IPS-20b (cell line): ENCODE measurements around the gene FRMD4A.

Source experiments
- H3K27ac ChIP-seq: one replicate; pipeline ENCODE4 v1.5.1; 2013; ENCODE audit warnings: low read length
- H3K27me3 ChIP-seq: 2 replicates; pipeline ENCODE4 v1.6.1; 2013; ENCODE audit warnings: mild to moderate bottlenecking, low read length, inconsistent platforms; ENCODE audit not compliant: insufficient read depth
- H3K36me3 ChIP-seq: 2 replicates; pipeline ENCODE4 v1.6.1; 2013; ENCODE audit warnings: low read depth, mild to moderate bottlenecking, inconsistent platforms, low read length, moderate library complexity; ENCODE audit not compliant: insufficient read depth
- H3K4me1 ChIP-seq: 2 replicates; pipeline ENCODE4 v1.6.1; 2013; ENCODE audit warnings: mild to moderate bottlenecking, control low read depth, inconsistent platforms, low read length, moderate library complexity; ENCODE audit not compliant: insufficient read depth
- H3K4me3 ChIP-seq: 2 replicates; pipeline ENCODE4 v1.5.1; 2013; ENCODE audit warnings: mild to moderate bottlenecking, low read length, inconsistent platforms
- H3K9ac ChIP-seq: 2 replicates; pipeline ENCODE4 v1.6.1; 2013; ENCODE audit warnings: low read depth, mild to moderate bottlenecking, inconsistent platforms, low read length, moderate library complexity
- H3K9me3 ChIP-seq: 2 replicates; pipeline ENCODE4 v1.6.1; 2013; ENCODE audit warnings: mild to moderate bottlenecking, low read depth, low read length, inconsistent platforms; ENCODE audit not compliant: insufficient read depth

The FRMD4A gene

GRCh38 chr10:14362104-14362503 is 31.4 kb upstream of the FRMD4A start:
- no peaks in the 10 kb centered on the region for H3K4me1 ChIP-seq
- no peak overlapping the region for H3K9ac ChIP-seq
- H3K9me3 ChIP-seq = no peaks in the 10 kb centered on the region
- no peaks in the 10 kb centered on the region for H3K36me3 ChIP-seq
- no peaks in the 10 kb centered on the region for H3K27me3 ChIP-seq
- H3K27ac ChIP-seq = no peak overlapping the region
- H3K4me3 ChIP-seq = no peak overlapping the region

GRCh38 chr10:14360961-14361360 is 30.2 kb upstream of the FRMD4A start:
- Histone ChIP-seq H3K4me3 (no peak overlapping the region), H3K9ac (no peak overlapping the region), H3K27me3 (no peaks in the 10 kb centered on the region), H3K27ac (no peak overlapping the region), H3K9me3 (no peaks in the 10 kb centered on the region), H3K4me1 (no peaks in the 10 kb centered on the region), H3K36me3 (no peaks in the 10 kb centered on the region)

GRCh38 chr10:14360515-14360914 is 29.8 kb upstream of the FRMD4A start:
- Histone ChIP-seq H3K9me3 (no peaks in the 10 kb centered on the region), H3K27me3 (no peaks in the 10 kb centered on the region), H3K9ac (no peak overlapping the region), H3K4me3 (no peak overlapping the region), H3K36me3 (no peaks in the 10 kb centered on the region), H3K27ac (no peak overlapping the region), H3K4me1 (no peaks in the 10 kb centered on the region)

- H3K36me3 ChIP-seq = no peaks in the 10 kb centered on the region
- H3K27me3 ChIP-seq = no peaks in the 10 kb centered on the region
- no peak overlapping the region for H3K4me3 ChIP-seq
- no peaks in the 10 kb centered on the region for H3K4me1 ChIP-seq
- no peaks in the 10 kb centered on the region for H3K9me3 ChIP-seq
- H3K27ac ChIP-seq = no peak overlapping the region
- no peak overlapping the region for H3K9ac ChIP-seq
These were observed 28.3 kb upstream of the FRMD4A start for GRCh38 chr10:14358886-14359573.

GRCh38 chr10:14356921-14357320 is 26.2 kb upstream of the FRMD4A start:
- H3K27ac ChIP-seq = no peak overlapping the region
- no peaks in the 10 kb centered on the region for H3K9me3 ChIP-seq
- H3K9ac ChIP-seq = no peak overlapping the region
- no peaks in the 10 kb centered on the region for H3K36me3 ChIP-seq
- no peaks in the 10 kb centered on the region for H3K4me1 ChIP-seq
- no peak overlapping the region for H3K4me3 ChIP-seq
- no peaks in the 10 kb centered on the region for H3K27me3 ChIP-seq

GRCh38 chr10:14355750-14356149 is 25.0 kb upstream of the FRMD4A start:
- Histone ChIP-seq H3K4me3 (no peak overlapping the region), H3K9me3 (no peaks in the 10 kb centered on the region), H3K4me1 (no peaks in the 10 kb centered on the region), H3K27me3 (no peaks in the 10 kb centered on the region), H3K27ac (no peak overlapping the region), H3K36me3 (no peaks in the 10 kb centered on the region), H3K9ac (no peak overlapping the region)

- H3K9ac ChIP-seq = no peak overlapping the region
- H3K9me3 ChIP-seq = no peaks in the 10 kb centered on the region
- no peaks in the 10 kb centered on the region for H3K36me3 ChIP-seq
- H3K27ac ChIP-seq = no peak overlapping the region
- no peaks in the 10 kb centered on the region for H3K4me1 ChIP-seq
- H3K4me3 ChIP-seq = no peak overlapping the region
- no peaks in the 10 kb centered on the region for H3K27me3 ChIP-seq
These were observed 22.7 kb upstream of the FRMD4A start for GRCh38 chr10:14353291-14353913.

GRCh38 chr10:14350006-14350405 is 19.3 kb upstream of the FRMD4A start:
- no peaks in the 10 kb centered on the region for H3K27me3 ChIP-seq
- no peaks in the 10 kb centered on the region for H3K36me3 ChIP-seq
- no peaks in the 10 kb centered on the region for H3K4me1 ChIP-seq
- no peak overlapping the region for H3K27ac ChIP-seq
- no peaks in the 10 kb centered on the region for H3K9me3 ChIP-seq
- H3K9ac ChIP-seq = no peak overlapping the region
- H3K4me3 ChIP-seq = no peak overlapping the region

- H3K4me1 ChIP-seq = no peaks in the 10 kb centered on the region
- H3K36me3 ChIP-seq = no peaks in the 10 kb centered on the region
- no peak overlapping the region for H3K4me3 ChIP-seq
- no peak overlapping the region for H3K27ac ChIP-seq
- no peak overlapping the region for H3K9ac ChIP-seq
- H3K9me3 ChIP-seq = no peaks in the 10 kb centered on the region
- no peaks in the 10 kb centered on the region for H3K27me3 ChIP-seq
These were observed 18.4 kb upstream of the FRMD4A start for GRCh38 chr10:14349081-14349480.

GRCh38 chr10:14345262-14345661 is 14.5 kb upstream of the FRMD4A start:
- Histone ChIP-seq H3K4me3 (no peak overlapping the region), H3K36me3 (no peaks in the 10 kb centered on the region), H3K27ac (no peak overlapping the region), H3K27me3 (no peaks in the 10 kb centered on the region), H3K9me3 (no peaks in the 10 kb centered on the region), H3K9ac (no peak overlapping the region), H3K4me1 (no peaks in the 10 kb centered on the region)

- no peak overlapping the region for H3K9ac ChIP-seq
- H3K27ac ChIP-seq = no peak overlapping the region
- H3K27me3 ChIP-seq = no peaks in the 10 kb centered on the region
- H3K36me3 ChIP-seq = no peaks in the 10 kb centered on the region
- no peaks in the 10 kb centered on the region for H3K4me1 ChIP-seq
- H3K4me3 ChIP-seq = no peak overlapping the region
- H3K9me3 ChIP-seq = no peaks in the 10 kb centered on the region
These were observed 9.5 kb upstream of the FRMD4A start for GRCh38 chr10:14340051-14340744.

- no peaks in the 10 kb centered on the region for H3K36me3 ChIP-seq
- no peaks in the 10 kb centered on the region for H3K4me1 ChIP-seq
- H3K9me3 ChIP-seq = no peaks in the 10 kb centered on the region
- no peak overlapping the region for H3K27ac ChIP-seq
- no peaks in the 10 kb centered on the region for H3K27me3 ChIP-seq
- H3K9ac ChIP-seq = no peak overlapping the region
- H3K4me3 ChIP-seq = no peak overlapping the region
These were observed 6.0 kb upstream of the FRMD4A start for GRCh38 chr10:14336736-14337135.
